HG03103 (cell line): Measurements from ENCODE around the gene TOR1B.

Source experiments
- ATAC-seq: cut with Tn5 transposase; IDR thresholded peaks from one replicate; pipeline ENCODE4 v1.9.1; 2021; ENCODE audit warnings: low read depth; ENCODE audit not compliant: unreplicated experiment

Gene TOR1B

DNA sequence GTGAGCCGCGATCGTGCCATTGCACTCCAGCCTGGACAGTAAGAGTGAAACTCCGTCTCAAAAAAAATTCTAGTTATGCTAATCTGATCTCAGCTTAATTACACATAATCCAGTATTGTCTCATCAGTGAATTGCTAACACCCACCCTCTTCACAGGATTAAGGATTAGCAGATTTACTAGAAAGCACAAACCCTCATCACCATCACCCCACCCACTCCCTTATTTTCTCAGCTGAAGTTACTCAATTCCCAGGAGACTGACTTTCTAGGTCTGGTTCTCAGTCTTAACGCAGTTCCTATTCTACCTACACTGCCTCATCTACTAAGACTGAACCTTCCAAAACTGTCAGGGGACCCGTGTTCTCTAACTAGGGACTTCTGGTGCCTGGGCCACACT, 9.0 kb downstream of the TOR1B start:
- ATAC-seq: no peak

GRCh38 chr9:129812385-129812784, 9.4 kb downstream of the TOR1B start:
- no peak for ATAC-seq

- no peak for ATAC-seq
Measured at GRCh38 chr9:129813661-129814060, 10.7 kb downstream of the TOR1B start.

DNA sequence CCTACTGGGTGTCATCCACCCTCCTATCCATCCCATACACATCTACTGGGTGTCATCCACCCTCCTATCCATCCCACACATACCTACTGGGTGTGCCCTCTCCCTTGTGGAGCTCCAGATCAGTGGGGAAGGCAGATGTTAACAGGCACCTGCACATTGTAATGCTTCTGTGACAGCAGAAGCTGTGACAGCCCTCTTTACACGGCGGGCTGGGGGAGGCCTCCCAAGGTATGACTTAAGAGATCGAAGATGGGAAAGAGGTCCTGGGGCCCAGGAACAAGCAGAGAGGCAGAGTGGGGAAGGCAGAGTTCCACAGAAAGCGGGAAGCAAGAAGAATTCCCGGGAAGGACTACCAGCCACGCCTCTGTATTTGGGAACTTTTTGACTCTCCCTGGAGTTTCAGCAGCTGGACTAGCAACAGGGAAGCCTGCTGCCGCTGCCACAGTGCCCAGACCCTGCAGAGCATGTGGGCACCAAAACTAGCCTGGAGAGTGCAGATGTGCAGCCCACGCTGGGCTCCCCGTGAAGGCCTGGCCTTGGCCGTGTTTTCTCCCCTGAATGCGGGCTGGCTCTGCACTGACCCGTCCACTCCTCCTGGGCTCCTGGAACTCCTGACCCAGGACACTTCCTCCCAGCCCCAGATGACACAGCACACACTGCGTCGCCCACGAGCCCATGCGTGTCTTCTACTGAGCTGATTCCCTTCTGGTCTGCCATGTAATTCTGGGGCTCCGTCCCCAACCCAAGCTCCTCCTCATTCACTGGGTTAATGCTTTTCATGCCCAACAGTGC, 11.6 kb downstream of the TOR1B start:
- ATAC-seq: no peak

DNA sequence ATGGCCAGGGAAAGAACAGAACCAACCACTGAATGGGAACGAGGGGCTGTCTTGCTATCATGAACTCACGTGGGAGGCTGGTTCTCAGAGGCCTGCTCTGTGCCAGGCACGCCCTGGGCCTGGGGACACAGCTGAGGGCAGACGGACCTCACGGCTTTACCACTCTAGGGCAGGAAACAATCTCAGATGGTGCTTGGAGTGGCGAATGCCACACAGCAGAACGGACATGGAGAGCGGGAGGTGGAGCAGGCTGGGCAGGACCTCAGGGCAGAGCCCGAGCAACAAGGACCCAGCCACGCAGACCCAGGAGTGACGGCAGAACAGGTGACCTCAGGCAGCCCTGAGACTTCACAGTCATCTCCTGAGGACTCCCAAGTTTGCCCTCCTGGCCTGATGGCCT, 12.3 kb downstream of the TOR1B start:
- ATAC-seq: no peak

GRCh38 chr9:129816501-129817435, 13.8 kb downstream of the TOR1B start:
- no peak for ATAC-seq

DNA sequence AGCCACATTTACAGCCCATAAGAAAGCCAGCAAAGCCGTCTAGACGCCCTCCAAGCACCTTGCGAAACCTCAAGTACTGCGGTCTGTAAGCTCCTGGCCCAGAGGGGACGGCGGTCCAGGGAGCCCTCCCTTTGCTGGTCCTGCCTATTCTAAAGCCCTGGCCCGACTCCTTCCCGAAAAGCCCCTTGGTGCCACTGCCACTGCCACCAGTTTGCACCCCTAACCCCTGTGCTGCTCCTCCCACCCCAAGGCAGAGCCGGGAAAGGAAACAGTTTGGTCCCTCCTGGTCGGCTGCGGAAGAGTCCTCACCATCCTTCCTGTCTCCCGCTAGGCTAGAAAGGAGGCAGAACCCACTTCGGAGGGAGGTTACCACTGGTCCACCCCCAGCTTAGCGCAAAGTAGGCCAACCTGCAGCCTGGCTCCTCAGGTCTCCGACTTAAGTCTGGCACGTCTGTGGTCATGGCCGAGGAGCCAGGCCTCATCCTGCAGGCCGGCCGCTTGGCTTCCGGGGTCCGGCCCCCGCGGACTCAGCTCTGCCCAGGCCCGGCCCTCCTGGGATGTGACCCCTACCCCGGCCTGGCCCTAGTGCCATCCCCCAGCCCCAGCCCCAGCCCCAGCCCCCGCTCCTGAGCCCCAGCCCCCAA, 20.0 kb downstream of the TOR1B start:
- no peak for ATAC-seq

DNA sequence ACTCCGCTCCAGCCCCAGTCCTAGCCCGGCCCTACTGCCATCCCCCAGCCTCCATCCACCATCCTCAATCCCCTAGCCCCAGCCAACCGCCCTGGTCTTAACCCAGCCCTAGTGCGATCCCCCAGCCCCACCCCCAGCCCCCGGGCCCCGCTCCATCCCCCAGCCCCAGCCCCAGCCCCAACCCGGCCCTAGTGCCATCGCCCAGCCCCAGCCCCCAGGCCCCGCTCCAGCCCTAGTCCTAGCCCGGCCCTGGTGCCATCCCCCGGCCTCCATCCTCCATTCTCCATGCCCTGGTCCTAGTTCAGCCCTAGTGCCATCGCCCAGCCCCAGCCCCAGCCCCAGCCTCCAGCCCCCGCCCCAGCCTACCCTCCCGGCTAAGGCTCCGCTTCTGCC, 20.6 kb downstream of the TOR1B start:
- peak; percentile 10 for ATAC-seq

- ATAC-seq: peak; percentile 88
Measured at GRCh38 chr9:129823935-129824601, 21.1 kb downstream of the TOR1B start, which contains the start of gene TOR1A. Gene TOR1A (minus strand): TSS chr9:129824136. CDS start chr9:129824085, 51 bp downstream.

- no peak for ATAC-seq
Measured at GRCh38 chr9:129826344-129826743, 23.4 kb downstream of the TOR1B start.

- ATAC-seq: no peak
Measured at GRCh38 chr9:129826759-129827158, 23.8 kb downstream of the TOR1B start.

GRCh38 chr9:129828051-129828450, 25.1 kb downstream of the TOR1B start:
- no peak for ATAC-seq

DNA sequence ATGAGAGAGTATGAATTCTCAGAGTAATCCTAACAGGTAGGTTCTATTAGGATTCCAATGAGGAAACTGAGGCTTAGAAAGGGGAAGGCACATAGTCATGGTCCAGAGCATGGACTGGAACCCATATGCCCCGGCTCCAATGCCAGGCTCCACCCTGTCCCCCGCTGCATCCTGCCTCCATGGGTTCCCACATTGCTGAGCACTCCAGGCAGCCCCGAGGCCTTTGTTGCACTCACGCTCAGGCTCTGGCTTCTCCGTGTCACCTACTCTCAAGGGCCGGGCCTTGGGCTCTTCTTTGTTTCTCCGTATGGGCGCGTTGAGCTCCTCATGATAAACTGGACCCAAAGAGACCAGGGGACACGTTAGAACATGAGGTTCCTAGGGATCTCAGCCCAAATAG, 26.0 kb downstream of the TOR1B start:
- ATAC-seq: no peak

DNA sequence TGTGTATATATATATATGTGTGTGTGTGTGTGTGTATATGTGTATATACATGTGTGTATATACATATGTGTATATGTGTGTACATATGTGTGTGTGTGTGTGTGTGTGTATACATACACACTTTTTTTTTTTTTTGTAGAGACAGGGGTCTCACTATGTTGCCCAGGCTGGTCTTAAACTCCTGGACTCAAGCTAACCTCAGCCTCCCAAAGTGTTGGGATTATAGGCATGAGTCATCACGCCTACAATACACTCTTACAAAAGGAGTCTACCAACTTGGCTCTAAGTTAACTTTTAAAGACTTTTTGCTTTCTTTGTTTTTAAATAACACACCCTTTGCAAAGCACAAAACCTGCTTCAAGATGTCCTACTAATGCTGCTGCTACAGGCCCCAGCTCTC, 30.0 kb downstream of the TOR1B start:
- ATAC-seq: no peak

- ATAC-seq: peak; percentile 7
Measured at GRCh38 chr9:129834489-129835127, 31.6 kb downstream of the TOR1B start.

DNA sequence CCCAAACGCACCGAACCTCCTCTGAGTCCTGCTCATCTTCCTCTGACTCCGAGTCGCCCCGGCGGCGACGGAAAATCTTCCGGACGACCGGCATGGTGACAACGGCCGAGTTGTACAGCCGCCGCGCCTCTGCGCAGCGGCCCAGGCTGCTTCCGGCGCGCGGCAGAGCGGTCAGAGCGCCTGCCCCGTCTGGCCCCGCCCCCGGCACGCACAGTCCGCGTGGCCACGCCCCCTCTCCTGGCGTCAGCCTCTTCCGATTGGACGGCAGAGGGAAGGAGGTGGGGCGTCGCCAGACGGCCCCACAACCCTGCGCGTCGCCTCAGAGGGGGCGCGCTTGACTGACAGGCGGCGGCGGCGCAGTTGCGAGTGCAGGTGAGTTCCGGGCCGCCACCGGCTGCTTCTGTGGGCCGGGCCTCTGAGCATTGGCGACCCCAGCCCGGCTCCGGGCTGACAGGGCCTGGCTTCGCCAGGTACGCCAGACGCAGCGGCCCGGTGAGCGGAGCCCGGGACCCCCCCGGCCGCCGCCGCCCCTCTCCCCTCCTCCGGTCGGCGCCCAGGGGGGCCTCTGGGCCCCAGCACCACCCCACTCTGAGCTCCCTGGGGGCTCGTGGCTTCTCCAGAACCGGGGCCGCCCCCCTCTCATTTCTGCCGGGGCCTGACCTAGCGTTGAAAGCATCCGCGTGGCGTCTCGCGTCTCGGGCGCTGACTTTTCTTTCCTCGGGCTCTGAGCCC, 32.3 kb downstream of the TOR1B start, which contains the start of the genes C9orf78 and USP20:
C9orf78 (minus strand) TSS at position 148 of the 732 bp plus-strand sequence; CDS start at position 94, 54 bp downstream.
USP20 (plus strand) TSS at position 331 of the 732 bp plus-strand sequence. CDS start 17,098 bp downstream, outside the sequence.
- peak; percentile 92 for ATAC-seq

- ATAC-seq: no peak
Measured at GRCh38 chr9:129835860-129836223, 32.9 kb downstream of the TOR1B start.

- ATAC-seq: no peak
Measured at GRCh38 chr9:129836311-129837007, 33.5 kb downstream of the TOR1B start.
